ENCODE data around the gene XPO5. TPM values are rescaled to one million over a fixed set of nuclear protein-coding genes. Genes with fewer than 3 reads are reported as not detected.

The XPO5 gene
- total and polyA plus RNA-seq, 9 of the 15 experiments (the other 6 are each of a cell fraction or from before 2014, with no cell fraction given): 36.0 to 170 (median 99.1) TPM

GRCh38 chr6:43506667-43507471 is 69.0 kb downstream of the XPO5 start (continued):
- TF ChIP-seq MYC (IDR thresholded peaks at IDR 0.05; ENCODE audit: low read depth, low read length) (no peak), MYC (CRISPR knock-in tag; IDR thresholded peaks at IDR 0.05; ENCODE audit: borderline replicate concordance, low read depth) (no peak), ZBTB40 (IDR thresholded peaks at IDR 0.05) (no peak), ZBTB40 (CRISPR knock-in tag; IDR thresholded peaks at IDR 0.05) (no peak), ETV6 (IDR thresholded peaks at IDR 0.05; ENCODE audit: borderline replicate concordance in 1 of 2, low read depth in 2 of 2, low read length in 1 of 2) (no peak), ETV6 (CRISPR knock-in tag; IDR thresholded peaks at IDR 0.05; ENCODE audit: borderline replicate concordance) (no peak), ZFP1 (CRISPR knock-in tag; IDR thresholded peaks at IDR 0.05) (no peak), SAP30 (IDR thresholded peaks at IDR 0.05; ENCODE audit: borderline replicate concordance, insufficient read depth, low read depth, low read length, poor library complexity, severe bottlenecking) (no peak), ZBTB11 (CRISPR knock-in tag; IDR thresholded peaks at IDR 0.05) (no peak), ZNF740 (CRISPR knock-in tag; IDR thresholded peaks at IDR 0.05) (peak; percentile 41; the same call in 1 of the 2 replicates), ZNF740 (tag; IDR thresholded peaks at IDR 0.05) (no peak), HLTF (IDR thresholded peaks at IDR 0.05) (no peak), MBD2 (IDR thresholded peaks at IDR 0.05; ENCODE audit: borderline replicate concordance, low read depth) (no peak)
